Subcutaneous adipose tissue (tissue), 4 donors: ENCODE data around the gene RAP1GDS1. TPM values are rescaled to one million over a fixed set of nuclear protein-coding genes. Genes with fewer than 3 reads are reported as not detected.

Experiments
- total RNA-seq, 4 donors: library from RNA; depleted of rRNA; stranded (reverse); fragments of >200 nt; gene quantifications; one replicate each; pipeline ENCODE4 v1.1.0, GENCODE V29; 2016
- TF ChIP-seq, protein P1 (sequence below): fragments of 450-650 bp; IDR thresholded peaks from one replicate; pipeline ENCODE4 v1.5.1; 2016; ENCODE audit warnings: low read depth, mild to moderate bottlenecking, control low read depth, antibody characterized with exemption, moderate library complexity

RAP1GDS1 gene
- total RNA-seq, 4 donors from 2014 or later = 32.2 to 62.4 (median 40.3) TPM

GRCh38 chr4:98468709-98469108, 207.5 kb downstream of the RAP1GDS1 start:
- TF ChIP-seq, protein P1, sequence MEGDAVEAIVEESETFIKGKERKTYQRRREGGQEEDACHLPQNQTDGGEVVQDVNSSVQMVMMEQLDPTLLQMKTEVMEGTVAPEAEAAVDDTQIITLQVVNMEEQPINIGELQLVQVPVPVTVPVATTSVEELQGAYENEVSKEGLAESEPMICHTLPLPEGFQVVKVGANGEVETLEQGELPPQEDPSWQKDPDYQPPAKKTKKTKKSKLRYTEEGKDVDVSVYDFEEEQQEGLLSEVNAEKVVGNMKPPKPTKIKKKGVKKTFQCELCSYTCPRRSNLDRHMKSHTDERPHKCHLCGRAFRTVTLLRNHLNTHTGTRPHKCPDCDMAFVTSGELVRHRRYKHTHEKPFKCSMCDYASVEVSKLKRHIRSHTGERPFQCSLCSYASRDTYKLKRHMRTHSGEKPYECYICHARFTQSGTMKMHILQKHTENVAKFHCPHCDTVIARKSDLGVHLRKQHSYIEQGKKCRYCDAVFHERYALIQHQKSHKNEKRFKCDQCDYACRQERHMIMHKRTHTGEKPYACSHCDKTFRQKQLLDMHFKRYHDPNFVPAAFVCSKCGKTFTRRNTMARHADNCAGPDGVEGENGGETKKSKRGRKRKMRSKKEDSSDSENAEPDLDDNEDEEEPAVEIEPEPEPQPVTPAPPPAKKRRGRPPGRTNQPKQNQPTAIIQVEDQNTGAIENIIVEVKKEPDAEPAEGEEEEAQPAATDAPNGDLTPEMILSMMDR = no peak

GRCh38 chr4:98469771-98470170, 208.6 kb downstream of the RAP1GDS1 start:
- TF ChIP-seq, protein P1 = no peak

- TF ChIP-seq, protein P1 = no peak
Measured at GRCh38 chr4:98470366-98470765, 209.2 kb downstream of the RAP1GDS1 start.

DNA sequence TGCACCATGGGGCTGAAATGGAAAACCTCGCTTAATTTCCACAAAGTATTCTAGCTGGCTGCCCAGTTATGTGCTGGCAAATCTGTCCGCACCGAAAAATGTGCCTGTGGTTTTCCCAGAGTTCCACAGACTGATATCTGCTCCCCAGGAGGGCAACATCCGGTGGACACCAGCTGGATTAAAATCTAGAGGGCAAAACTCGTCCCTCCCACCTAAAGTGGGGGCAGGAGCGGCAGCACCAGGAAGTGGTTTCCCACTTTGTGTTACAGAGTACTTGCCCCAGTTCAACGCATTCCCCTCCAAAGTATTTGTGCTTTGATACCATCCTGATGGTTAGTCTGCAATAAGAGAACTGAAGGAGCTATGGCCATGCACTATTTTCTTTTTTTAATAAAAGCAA, 209.6 kb downstream of the RAP1GDS1 start:
- TF ChIP-seq, protein P1 = no peak

- TF ChIP-seq, protein P1 = no peak
Measured at GRCh38 chr4:98473046-98473445, 211.9 kb downstream of the RAP1GDS1 start.

DNA sequence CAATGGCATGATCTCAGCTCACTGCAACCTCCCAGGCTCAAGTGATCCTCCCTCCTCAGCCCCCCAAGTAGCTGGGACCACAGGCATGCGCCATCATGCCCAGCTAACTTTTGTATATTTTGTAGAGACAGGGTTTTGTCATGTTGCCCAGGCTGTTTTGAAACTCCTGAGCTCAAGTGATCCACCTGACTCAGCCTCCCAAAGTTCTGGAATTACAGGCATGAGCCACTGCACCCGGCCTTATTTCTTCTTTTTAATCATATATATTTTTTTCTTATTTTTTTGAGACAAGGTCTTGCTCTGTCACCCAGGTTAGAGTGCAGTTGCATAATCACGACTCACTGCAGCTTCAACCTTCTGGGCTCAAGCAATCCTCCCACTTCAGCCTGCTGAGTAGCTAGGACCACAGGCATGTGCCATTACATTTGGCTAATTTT, 213.2 kb downstream of the RAP1GDS1 start:
- TF ChIP-seq, protein P1 = no peak

DNA sequence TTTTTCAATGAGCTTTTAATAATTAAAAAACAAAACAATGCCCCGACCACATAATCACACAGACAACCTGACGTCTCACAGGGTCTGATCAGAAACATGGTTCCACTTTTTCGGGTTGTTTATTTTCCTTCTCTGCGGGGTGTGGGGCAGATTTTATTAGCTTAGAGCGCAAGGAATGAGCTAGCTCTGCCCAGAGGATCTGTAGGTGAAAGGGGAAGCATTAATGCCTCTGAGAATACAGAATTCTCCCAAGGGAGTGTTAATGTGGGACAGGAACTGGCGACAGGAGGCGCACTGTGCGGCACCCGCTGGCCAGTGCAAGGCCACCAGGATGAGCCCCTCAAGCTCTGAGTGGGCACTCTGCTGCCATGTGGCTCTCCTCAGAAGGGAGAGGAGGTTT, 215.7 kb downstream of the RAP1GDS1 start:
- TF ChIP-seq, protein P1 = no peak
